Dedifferentiated amniotic fluid mesenchymal stem cell (primary cell): ENCODE results near the gene TMBIM1.

Experiments used
- DNase-seq: peaks from one replicate; pipeline ENCODE4 v3.0.0-alpha.2; 2016; ENCODE audit errors: extremely low spot score

Gene TMBIM1

GRCh38 chr2:218292048-218293014 is at the start of gene TMBIM1:
Gene TMBIM1, minus strand, starts transcription at chr2:218292503. Its CDS starts 10,362 bp downstream, at chr2:218282141.
- DNase-seq: peak; percentile 59

- no peak for DNase-seq
Observed at GRCh38 chr2:218341381-218341780, 49.1 kb upstream of the TMBIM1 start.

GRCh38 chr2:218340656-218341055 is 48.4 kb upstream of the TMBIM1 start:
- no peak for DNase-seq

GRCh38 chr2:218334531-218334930 is 42.2 kb upstream of the TMBIM1 start:
- no peak for DNase-seq

- no peak for DNase-seq
Observed at GRCh38 chr2:218332920-218333645, 40.8 kb upstream of the TMBIM1 start.

- DNase-seq: no peak
Observed at GRCh38 chr2:218332288-218332687, 40.0 kb upstream of the TMBIM1 start.

GRCh38 chr2:218331745-218332144 is 39.4 kb upstream of the TMBIM1 start:
- no peak for DNase-seq

GRCh38 chr2:218329826-218330593 is 37.7 kb upstream of the TMBIM1 start:
- no peak for DNase-seq

- DNase-seq: no peak
Observed at GRCh38 chr2:218329027-218329825, 36.9 kb upstream of the TMBIM1 start.

- DNase-seq: no peak
Observed at GRCh38 chr2:218328294-218328693, 36.0 kb upstream of the TMBIM1 start.

GRCh38 chr2:218327451-218328210 is 35.3 kb upstream of the TMBIM1 start:
- no peak for DNase-seq

- no peak for DNase-seq
Observed at GRCh38 chr2:218326315-218326714, 34.0 kb upstream of the TMBIM1 start.

- DNase-seq: no peak
Observed at GRCh38 chr2:218325566-218326160, 33.4 kb upstream of the TMBIM1 start.

GRCh38 chr2:218323526-218324472 is 31.5 kb upstream of the TMBIM1 start:
- DNase-seq: peak; percentile 30

- peak; percentile 43 for DNase-seq
Observed at GRCh38 chr2:218322768-218323525, 30.6 kb upstream of the TMBIM1 start.

GRCh38 chr2:218320704-218321336 is 28.5 kb upstream of the TMBIM1 start:
- DNase-seq: no peak

GRCh38 chr2:218319813-218320365 is 27.6 kb upstream of the TMBIM1 start:
- no peak for DNase-seq
